GM19238 (cell line): ENCODE measurements around the gene ACMSD.
"Not testable (repeated sequence)": the region's sequence is repeated elsewhere in the genome, so short reads cannot be mapped to it uniquely, and the experiment has no call there.

Source experiments
- DNase-seq: peaks from one replicate; pipeline ENCODE4 v3.0.0; 2011; ENCODE audit warnings: low spot score; ENCODE audit not compliant: insufficient read length

ACMSD gene

DNA sequence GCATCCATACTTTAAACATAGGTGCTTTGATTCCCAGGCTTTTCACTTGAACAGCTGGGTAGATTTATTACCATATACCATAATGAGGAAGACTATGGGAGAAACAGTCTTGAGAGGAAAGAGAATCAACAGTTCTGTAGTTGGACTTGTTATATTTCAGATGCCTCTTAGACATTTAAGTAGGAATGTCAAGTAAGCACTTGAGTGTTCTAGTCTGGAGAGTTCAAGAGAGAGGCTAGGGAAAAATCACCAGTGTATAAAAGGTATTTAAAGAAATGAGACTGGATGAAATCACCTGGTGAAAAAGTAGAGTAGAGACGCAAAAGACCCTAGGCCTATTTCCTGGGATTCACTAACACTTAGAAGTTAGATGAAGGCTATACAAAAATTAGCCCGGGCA lies 66.8 kb downstream of the ACMSD start:
- DNase-seq = no peak

- DNase-seq = no peak
Observed at GRCh38 chr2:134906726-134907125, 68.3 kb downstream of the ACMSD start.

DNA sequence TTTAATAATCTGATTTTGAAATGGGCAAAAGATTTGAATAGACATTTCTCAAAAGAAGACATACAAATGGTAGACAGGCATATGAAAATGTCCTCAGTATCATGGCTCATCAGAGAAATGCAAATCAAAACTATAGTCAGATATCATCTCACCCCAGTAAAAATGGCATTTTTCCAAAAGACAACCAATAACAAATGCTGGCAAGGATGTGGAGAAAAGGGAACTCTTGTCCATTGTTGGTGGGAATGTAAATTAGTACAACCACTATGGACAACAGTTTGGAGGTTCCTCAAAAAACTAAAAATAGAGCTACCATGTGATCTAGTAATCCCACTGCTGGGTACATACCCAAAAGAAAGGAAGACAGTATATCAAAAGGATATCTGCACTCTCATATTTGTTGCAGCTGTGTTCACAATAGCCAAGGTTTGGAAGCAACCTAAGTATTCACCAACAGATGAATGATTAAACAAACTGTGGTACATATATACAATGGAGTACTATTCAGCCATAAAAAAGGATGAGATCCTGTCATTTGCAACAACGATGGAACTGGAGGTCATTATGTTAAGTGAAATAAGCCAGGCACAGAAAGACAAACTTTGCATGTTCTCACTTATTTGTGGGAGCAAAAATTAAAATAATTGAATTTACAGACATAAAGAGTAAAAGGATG lies 69.2 kb downstream of the ACMSD start:
- not testable (repeated sequence) for DNase-seq

- DNase-seq = no peak
Observed at GRCh38 chr2:134910763-134911399, 72.5 kb downstream of the ACMSD start.

GRCh38 chr2:134911400-134911785 lies 73.0 kb downstream of the ACMSD start:
- no peak for DNase-seq

- DNase-seq = no peak
Observed at GRCh38 chr2:134912361-134912760, 73.9 kb downstream of the ACMSD start.

GRCh38 chr2:134917360-134917865 lies 79.0 kb downstream of the ACMSD start:
- no peak for DNase-seq

GRCh38 chr2:134917888-134918525 lies 79.6 kb downstream of the ACMSD start:
- DNase-seq = peak; percentile 54

- DNase-seq = peak; percentile 86
Observed at GRCh38 chr2:134918526-134919340, 80.3 kb downstream of the ACMSD start, which contains the start of gene CCNT2. TSS of gene CCNT2 (plus strand) at chr2:134918822. CDS start at chr2:134918855, 33 bp downstream.

GRCh38 chr2:134919341-134920210 lies 81.2 kb downstream of the ACMSD start:
- DNase-seq = no peak

- DNase-seq = no peak
Observed at GRCh38 chr2:134924912-134925311, 86.5 kb downstream of the ACMSD start.

DNA sequence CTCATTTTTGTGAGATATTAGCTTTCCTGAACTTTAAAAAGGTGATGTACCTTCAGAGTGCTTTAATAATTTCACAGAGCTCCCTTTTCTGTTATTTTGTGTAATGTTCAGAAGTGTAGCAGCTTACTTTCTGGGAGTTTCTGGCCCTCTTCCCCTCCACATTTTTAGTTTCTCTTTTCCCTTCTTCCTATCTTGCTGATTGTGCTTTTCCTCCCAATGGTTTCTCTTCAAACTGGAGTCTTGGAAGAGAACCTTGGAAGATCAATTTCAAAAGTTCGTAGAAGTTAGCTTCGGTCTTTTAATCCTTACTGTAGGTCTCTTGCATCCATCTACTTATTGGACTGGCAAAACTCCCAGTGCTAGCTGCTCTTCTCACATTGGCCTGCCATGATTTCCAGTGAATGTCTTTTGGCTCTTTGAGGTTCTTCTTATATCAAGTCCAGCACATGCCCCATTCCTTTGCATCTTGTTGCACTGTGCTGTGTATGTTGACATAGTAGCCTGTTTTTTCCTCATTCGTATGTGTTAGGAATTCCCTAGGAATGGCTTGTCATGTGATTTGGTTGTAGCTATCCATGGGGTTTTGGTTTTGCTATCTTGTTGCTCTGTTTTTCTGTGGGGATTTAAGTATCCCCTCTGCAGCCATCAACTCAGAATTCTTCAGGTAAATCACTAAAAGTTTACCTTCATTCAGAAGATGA lies 88.0 kb downstream of the ACMSD start:
- DNase-seq = no peak

DNA sequence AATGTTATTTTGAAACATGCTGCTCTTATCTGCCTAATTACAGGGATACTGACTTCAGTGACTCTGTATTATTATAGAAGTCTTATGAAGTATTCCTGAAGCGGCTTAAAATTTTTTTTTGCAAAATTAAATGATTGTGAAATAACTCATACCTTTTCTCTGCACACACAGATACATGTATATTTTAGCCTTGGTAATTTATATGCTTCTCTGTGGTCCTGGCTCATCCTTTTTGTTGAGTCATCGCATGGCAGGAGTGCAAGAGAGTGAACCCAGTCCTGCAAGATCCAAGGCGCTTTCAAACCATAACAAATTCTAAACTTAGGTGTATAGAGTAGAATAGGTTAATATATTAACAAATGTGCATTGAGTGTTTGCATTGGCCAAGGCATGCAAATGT lies 88.8 kb downstream of the ACMSD start:
- DNase-seq = no peak

GRCh38 chr2:134932864-134933526 lies 94.6 kb downstream of the ACMSD start:
- DNase-seq = no peak

- DNase-seq = no peak
Observed at GRCh38 chr2:134933732-134934131, 95.3 kb downstream of the ACMSD start.

DNA sequence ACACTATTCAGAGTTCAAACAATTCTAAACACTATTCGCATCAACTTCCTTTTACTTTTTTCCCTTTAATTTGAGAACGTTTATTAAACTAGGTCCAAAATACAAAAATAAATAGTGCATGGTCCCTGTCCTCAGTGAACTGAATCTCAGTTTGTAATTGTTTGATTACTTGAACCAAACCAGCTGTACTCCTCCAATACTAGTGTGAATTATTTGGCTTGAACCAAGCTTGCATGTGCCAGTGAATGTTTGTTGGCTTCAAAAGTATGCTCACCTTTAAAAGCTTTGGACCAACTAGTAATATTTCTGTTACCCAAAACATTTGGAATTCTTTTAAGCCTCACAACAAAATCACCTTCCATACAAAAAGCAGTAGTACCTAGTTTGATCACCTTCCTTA lies 95.7 kb downstream of the ACMSD start:
- no peak for DNase-seq

DNA sequence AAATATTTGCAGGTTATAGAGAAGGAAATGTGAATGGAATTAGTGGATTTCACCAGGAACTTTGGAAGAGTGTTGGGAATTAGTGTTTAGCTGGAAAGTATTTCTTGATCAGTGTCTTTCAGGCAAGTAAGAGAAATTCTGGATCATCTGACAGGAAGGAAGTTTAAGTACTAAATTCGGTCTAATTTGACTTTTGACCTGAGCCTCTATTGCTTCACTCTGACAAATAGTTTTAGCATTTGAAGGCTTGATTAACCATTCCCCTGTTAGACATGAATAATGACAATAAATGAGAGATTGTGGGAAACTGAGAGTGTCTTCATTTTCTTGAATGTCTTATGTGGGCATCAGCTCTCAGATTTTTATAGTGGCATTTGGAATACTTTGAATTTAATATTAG lies 96.2 kb downstream of the ACMSD start:
- no peak for DNase-seq

GRCh38 chr2:134936691-134937090 lies 98.3 kb downstream of the ACMSD start:
- DNase-seq = no peak

DNA sequence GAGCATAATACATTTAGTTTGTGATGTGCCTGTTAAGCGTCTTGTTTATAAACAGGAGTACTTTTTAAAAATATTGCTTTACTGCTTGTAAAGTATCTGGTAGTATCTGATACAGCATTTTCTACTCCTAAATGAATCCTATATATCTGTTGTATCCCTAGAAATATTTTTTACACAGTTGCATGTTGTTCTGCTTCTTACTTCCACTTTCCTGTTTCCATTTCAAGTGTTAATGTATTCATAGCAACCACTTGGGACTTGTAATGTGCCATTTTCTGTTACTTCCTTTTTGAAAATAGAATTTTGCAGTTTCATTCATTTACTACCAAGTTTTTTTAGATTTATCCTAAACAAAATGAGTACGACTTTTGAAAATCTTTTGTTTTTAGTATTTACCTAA lies 105.1 kb downstream of the ACMSD start:
- DNase-seq = no peak
